OCI-LY7 (cell line): ENCODE measurements around the gene HEXA.

ENCODE experiments used
- EZH2phosphoT487 ChIP-seq: fragments of 200-600 bp; sonication (generic); IDR thresholded peaks from 2 replicates; pipeline ENCODE4 v1.6.1; 2018; ENCODE audit warnings: low read depth, borderline replicate concordance, mild to moderate bottlenecking, mixed run types, antibody characterized with exemption, low read length, moderate library complexity, mixed read lengths
- TF ChIP-seq, protein P1 (sequence below): fragments of 200-600 bp; sonication (generic); conservative IDR thresholded peaks from 2 replicates; pipeline ENCODE4 v1.5.1; 2014; ENCODE audit warnings: mild to moderate bottlenecking, antibody characterized with exemption, low read length, moderate library complexity, mixed read lengths

- TF ChIP-seq, protein P1, sequence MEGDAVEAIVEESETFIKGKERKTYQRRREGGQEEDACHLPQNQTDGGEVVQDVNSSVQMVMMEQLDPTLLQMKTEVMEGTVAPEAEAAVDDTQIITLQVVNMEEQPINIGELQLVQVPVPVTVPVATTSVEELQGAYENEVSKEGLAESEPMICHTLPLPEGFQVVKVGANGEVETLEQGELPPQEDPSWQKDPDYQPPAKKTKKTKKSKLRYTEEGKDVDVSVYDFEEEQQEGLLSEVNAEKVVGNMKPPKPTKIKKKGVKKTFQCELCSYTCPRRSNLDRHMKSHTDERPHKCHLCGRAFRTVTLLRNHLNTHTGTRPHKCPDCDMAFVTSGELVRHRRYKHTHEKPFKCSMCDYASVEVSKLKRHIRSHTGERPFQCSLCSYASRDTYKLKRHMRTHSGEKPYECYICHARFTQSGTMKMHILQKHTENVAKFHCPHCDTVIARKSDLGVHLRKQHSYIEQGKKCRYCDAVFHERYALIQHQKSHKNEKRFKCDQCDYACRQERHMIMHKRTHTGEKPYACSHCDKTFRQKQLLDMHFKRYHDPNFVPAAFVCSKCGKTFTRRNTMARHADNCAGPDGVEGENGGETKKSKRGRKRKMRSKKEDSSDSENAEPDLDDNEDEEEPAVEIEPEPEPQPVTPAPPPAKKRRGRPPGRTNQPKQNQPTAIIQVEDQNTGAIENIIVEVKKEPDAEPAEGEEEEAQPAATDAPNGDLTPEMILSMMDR, result no peak
- no peak for TF ChIP-seq EZH2phosphoT487
Observed at GRCh38 chr15:72318408-72318942, 57.3 kb downstream of the HEXA start.
